CD4-positive, alpha-beta T cell treated with Interleukin-6 at 100 ng/mL for 8 hours (primary cell): Measurements from ENCODE around the gene ARID1A.

ENCODE experiments used
- DNase-seq: peaks from one replicate; pipeline ENCODE4 v3.0.0-alpha.2; 2020; ENCODE audit warnings: mixed read lengths, low spot score

Gene ARID1A

GRCh38 chr1:26761217-26761616, 65.4 kb downstream of the ARID1A start:
- no peak for DNase-seq

GRCh38 chr1:26767714-26768113, 71.9 kb downstream of the ARID1A start:
- no peak for DNase-seq

DNA sequence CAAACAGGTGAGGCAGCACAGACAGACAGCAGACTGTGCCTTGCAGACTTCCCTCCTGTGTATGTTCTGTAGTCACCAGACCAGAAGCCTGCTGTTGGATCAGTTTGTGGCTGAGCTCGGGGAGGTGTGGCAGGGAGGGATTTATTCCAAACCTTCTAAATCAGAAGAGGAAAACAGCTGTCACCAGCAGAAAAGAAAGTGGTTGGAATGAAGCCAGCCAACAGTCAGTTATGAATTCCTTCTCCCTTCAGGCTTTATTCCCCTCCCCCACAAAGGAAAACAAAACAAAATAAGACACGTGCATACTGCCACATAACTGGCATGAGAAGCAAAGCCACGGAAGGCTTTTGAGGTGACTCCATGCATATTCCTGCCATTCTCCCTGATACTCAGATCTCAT, 72.9 kb downstream of the ARID1A start:
- no peak for DNase-seq

DNA sequence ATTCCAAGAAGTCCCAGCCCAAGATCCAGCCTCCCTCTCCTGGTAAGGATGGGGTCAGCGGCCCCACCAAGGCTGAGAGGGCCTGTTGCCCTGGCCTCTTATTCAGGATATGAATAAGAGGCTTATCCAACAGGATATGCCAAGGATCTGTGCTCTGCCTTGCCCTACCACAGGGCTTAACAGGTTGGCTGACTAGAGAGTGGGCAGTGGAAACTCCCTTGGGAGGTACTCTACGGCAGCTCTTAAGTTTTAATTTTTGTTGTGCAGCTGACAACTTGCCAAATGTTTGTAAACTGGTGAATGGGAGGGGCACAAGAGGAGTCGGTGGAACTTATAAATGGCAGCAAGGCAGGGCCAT, 75.4 kb downstream of the ARID1A start:
- no peak for DNase-seq

DNA sequence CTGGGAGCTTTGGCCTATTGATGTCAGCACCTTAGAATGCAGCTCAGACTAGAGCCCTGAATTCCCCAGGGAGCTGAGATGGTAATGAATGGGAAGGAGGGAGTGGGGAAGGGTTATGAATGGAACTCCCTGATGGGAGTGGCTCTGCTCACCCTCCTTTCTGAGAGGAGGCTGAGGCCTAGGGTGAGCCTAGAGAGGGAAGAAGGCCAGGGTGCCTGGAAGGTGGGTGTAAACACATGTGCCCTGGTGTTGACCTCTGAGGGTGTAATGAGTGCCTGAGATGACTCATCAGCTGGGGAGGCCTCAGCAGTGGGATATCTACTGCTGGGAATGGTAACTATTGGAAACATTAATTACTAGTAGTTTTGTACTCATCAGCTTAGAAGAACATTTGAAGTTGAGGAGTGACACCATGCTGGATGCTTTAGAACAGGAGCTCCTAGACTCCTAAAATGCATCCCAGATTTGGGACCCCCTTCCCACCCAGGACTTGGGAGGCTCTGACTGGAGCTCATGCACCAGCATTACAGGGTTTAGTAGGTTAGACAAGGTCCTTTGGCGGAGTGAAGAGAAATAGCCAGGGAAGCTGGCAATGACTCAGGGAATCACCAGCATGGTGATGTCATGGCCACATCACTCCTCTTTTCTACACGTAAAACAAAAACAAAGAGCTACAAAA, 76.0 kb downstream of the ARID1A start:
- no peak for DNase-seq

DNA sequence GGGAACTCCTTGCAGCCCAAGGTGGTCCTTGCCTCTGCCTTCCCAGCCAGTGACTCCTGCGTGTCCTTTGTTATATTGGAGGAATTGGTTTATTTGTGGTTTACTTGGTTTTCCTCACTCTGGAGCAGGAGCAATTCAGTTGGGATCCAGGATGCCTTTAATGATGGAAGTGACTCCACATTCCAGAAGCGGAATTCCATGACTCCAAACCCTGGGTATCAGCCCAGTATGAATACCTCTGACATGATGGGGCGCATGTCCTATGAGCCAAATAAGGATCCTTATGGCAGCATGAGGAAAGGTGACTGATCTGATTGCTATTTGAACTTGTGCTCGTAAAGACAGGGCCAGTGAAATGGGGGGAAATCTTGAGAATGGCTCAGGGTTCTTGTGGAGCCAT, 76.9 kb downstream of the ARID1A start:
- no peak for DNase-seq

GRCh38 chr1:26774462-26774861, 78.6 kb downstream of the ARID1A start:
- DNase-seq = no peak

- no peak for DNase-seq
Measured at GRCh38 chr1:26775666-26776065, 79.9 kb downstream of the ARID1A start.

GRCh38 chr1:26779098-26779668, 83.4 kb downstream of the ARID1A start:
- no peak for DNase-seq

DNA sequence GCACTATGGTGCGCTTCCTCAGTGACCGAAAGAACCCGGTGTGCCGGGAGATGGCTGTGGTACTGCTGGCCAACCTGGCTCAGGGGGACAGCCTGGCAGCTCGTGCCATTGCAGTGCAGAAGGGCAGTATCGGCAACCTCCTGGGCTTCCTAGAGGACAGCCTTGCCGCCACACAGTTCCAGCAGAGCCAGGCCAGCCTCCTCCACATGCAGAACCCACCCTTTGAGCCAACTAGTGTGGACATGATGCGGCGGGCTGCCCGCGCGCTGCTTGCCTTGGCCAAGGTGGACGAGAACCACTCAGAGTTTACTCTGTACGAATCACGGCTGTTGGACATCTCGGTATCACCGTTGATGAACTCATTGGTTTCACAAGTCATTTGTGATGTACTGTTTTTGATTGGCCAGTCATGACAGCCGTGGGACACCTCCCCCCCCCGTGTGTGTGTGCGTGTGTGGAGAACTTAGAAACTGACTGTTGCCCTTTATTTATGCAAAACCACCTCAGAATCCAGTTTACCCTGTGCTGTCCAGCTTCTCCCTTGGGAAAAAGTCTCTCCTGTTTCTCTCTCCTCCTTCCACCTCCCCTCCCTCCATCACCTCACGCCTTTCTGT, 84.6 kb downstream of the ARID1A start:
- no peak for DNase-seq

DNA sequence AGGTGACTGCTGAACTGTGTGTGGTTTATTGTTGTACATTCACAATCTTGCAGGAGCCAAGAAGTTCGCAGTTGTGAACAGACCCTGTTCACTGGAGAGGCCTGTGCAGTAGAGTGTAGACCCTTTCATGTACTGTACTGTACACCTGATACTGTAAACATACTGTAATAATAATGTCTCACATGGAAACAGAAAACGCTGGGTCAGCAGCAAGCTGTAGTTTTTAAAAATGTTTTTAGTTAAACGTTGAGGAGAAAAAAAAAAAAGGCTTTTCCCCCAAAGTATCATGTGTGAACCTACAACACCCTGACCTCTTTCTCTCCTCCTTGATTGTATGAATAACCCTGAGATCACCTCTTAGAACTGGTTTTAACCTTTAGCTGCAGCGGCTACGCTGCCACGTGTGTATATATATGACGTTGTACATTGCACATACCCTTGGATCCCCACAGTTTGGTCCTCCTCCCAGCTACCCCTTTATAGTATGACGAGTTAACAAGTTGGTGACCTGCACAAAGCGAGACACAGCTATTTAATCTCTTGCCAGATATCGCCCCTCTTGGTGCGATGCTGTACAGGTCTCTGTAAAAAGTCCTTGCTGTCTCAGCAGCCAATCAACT, 85.5 kb downstream of the ARID1A start:
- DNase-seq = no peak

DNA sequence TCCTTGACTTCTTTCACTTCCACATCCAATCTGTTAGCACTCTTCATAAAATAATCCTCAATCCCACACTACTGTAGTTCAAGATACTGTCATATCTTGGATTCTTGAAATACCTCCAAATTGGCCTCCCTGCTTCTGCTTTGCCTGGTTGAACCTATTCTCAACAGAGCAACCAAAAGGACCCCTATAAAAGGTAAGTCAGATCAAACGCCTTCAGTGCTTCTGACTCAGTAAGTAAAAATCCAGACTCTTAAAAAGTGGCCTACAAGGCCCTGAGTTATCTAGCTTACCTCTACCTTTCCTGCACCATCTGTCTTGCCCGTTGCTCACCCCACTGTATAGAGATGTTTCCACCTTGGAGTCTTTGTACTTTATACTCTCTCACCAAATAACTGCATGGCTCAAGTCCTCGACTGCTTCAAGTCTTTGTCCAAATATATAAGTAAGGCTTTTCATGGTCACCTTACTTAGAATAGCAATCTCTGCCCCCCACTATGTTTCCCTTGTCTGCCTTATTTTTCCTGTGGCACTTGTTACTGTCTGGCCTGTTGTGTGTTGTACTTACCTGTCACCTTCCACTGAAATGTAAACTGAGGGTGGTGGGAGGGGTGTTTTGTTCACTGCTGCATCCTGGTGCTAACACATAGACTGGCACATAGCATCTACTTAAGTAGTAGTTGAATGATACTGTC, 86.9 kb downstream of the ARID1A start:
- no peak for DNase-seq

DNA sequence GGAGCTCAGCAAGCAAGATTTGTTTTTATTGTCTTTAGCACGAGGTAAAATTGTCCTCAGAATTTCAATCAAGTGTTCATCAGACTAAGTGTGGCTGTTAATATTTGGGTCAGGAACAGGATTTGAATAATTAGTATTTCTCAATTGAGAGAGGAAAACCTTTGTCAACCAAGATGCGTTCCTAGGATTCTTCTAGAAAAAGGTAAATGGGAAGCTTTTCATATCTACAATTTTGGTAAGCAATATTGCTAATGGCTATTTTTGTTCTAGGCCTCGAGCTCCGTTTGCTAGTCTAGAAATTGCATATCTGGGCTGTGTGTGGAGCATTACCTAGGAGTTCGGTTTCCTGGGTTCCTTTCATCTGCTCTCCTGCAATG, 87.8 kb downstream of the ARID1A start:
- no peak for DNase-seq

DNA sequence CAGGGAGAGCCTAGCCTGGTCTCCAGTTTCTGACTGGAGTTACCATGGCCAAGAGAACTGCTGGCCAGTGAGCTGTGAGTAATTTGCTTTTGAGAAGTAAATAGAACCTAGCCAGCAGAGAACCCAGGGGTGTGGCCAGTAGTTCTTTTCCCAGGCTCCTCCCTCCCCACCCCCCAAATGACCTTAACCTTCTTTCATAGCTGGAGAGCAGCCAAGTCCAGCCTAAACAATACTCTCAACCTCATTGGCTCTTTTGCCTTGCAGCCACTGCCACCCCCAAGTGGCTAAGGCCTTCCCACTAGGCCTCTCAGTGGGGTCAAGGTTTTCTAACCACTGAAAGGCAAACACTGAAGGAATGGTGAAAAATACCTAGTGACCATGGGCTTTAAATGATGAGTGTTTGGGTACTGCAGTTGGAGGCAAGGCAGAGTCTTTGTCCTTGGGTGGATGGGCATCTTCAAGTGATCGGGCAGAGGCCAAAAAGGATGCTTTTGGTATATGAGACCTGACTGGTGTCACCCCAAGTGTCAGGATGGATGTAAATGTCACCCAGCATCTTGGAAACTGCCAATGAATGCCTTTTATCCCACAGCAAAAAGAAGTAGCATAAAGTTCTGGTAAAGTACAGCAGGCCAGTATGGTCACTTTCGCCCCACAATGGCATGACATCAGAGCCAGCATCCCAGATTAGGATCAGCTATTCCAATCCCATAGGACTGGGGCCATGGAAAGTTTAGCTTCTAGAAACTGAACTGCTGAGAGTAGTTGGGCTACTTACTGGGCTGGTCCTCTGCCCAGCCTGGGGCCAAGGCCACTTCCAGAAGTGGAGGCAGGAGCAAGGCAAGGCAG, 88.4 kb downstream of the ARID1A start:
- no peak for DNase-seq

GRCh38 chr1:26784886-26785285, 89.1 kb downstream of the ARID1A start:
- no peak for DNase-seq

DNA sequence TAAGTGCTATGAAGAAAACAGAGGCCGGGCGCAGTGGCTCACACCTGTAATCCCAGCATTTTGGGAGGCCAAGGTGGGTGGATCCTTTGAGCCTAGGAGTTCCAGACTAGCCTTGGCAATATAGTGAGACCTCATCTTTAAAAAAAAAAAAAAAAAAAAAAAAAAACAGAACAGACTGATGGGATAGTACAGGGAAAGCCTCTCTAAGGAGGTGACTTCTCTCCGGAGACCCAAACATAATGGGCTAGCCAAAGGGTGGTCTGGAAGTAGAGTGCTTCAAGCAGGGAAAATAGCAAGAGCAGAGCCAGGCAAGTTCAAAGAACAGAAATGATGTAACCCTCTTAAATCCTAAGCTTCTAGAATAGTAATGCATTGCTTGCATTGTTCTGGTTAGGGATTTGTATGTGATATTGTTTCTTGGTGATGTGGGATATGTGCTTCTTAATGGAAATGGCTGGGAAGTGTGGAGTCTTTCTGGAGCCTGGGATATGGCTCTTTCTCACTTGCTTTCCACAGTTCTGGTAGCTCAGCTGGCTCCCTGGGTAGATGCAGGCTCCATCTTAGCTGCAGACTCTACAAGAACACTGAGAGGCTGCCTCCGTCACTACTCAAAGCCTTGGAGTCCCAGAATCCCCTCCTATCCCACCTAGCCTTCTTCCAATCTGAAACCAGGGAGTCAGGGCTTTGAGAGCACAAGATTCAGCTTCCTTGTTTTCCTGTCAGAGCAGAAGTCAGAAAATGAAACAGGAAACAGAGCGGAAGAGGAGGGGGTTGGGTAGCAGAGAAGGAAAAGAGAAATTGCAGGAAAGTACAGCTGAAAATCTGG, 90.0 kb downstream of the ARID1A start:
- DNase-seq = peak; percentile 24

GRCh38 chr1:26786437-26787380, 90.9 kb downstream of the ARID1A start:
- DNase-seq = peak; percentile 25

DNA sequence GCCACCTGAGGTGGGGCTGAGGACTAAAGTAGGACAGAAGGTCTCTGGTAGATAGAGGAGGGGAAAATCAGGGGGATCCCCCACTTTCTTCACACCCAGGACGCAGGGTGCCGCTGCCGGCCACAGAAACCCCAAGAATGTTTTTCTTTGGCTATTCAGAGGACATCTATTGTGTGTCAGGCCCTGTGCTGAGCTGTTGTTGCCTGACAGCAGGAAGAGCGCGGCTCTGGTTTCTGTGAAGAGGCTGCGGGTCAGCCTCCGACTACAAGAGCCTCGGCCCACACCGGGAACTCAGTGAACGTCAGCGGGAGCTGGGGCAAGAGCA, 91.5 kb downstream of the ARID1A start:
- DNase-seq = peak; percentile 72

DNA sequence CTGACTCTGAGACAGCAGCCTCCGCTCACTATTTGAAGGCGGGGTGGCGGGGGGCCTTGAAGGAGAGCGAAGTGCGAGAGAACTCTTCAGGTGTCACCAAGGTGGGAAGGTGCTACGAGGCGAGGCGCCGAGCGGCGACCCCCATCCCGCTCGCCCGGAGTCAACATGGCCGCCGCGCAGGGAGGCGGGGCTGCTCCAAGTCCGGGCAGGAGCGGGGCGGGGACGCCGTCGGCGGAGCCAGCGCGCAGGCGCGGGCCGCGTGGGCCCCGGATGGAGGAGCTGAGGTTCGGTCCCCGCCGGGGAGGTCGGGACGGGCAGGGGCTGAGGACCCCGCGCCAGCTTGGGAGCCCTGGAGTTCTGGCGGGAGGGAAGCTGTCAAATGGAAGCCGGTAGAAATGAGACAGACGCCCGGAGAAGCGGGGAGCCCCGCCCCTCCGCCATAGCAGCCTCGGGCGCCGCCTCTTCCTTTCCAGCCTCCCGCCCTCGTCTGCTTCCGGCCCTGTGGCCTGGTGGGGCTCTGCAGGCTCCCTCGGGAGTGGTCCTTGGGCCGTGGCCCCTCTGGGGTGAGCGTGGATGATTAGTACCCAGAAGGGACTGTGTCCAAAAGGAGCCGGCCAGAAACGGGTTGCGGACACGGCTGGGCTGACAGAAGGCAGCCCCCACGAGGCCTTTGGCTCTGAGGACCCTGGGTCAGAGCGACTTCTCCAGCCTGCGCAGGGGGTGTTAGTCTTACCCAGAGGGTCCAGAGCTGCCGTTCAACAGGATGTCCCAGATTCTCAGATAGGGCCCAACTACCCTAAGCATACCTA, 92.1 kb downstream of the ARID1A start, which contains the start of gene PIGV:
Gene PIGV (plus strand): TSS at position 245 of the 809 bp plus-strand sequence. CDS start 2,866 bp downstream, outside the sequence.
- DNase-seq = peak; percentile 82
